ENCODE data around the gene NEK5. TPM values are rescaled to one million over a fixed set of nuclear protein-coding genes. Genes with fewer than 3 reads are reported as not detected.
A peak's percentile ranks its signal among the peaks of the same experiment; 100 is the strongest.
"Not testable (repeated sequence)": the region's sequence is repeated elsewhere in the genome, so short reads cannot be mapped to it uniquely, and the experiment has no call there.

Gene NEK5
- total RNA-seq, 1 donor from 2014 or later, result 4.3 TPM

- no peaks in the 10 kb centered on the region for H3K27me3 Mint-ChIP-seq (ENCODE audit: low read depth)
- peaks cover 5% of the 10 kb centered on the region for H3K4me1 Mint-ChIP-seq
- H3K4me3 Mint-ChIP-seq, result no peak overlapping the region
- no peak for TF ChIP-seq CTCF (IDR thresholded peaks at IDR 0.05; ENCODE audit: unreplicated experiment)
- H3K27ac Mint-ChIP-seq, result no peak overlapping the region
- H3K36me3 Mint-ChIP-seq, result peaks cover 2% of the 10 kb centered on the region
- DNase-seq (ENCODE audit: low spot score in 2 of 2, unreplicated experiment in 2 of 2), result no peak
- peaks cover 7% of the 10 kb centered on the region for H3K9me3 Mint-ChIP-seq
Observed at GRCh38 chr13:52082601-52083000, 46.3 kb downstream of the NEK5 start.

- not testable (repeated sequence) for H3K27me3 Mint-ChIP-seq (ENCODE audit: low read depth); DNase-seq (ENCODE audit: low spot score in 2 of 2, unreplicated experiment in 2 of 2); H3K36me3 Mint-ChIP-seq; H3K4me1 Mint-ChIP-seq; H3K27ac Mint-ChIP-seq; H3K4me3 Mint-ChIP-seq; H3K9me3 Mint-ChIP-seq
Observed at GRCh38 chr13:52079891-52080290, 49.0 kb downstream of the NEK5 start.

DNA sequence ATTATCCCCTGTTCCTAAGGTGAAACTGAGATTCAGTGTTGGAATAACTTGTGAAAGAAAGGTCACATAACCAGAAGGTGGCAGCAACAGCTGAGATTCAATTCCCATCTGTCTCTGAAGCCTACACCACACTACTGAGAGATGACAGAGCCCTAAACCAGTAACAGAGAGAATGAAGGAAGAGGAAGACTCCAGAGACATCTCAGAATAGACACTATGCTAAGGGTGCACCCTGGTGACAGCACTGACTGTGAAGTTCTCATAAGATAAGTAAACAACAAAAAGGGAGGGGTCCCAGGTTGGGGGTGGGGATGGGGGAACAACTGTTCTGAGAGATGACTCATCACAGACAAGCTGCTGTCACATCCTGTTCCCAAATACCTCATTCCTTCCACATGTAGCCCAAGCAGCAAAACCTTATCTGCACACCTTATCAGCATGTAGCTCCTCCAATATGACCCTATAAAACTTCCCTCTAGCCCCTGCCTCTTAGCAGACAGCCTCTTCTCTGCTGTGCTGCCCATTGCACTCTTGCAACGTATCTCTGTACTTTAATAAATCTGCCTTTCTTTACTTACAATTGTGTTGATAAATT, 57.8 kb downstream of the NEK5 start:
- peaks cover 56% of the 10 kb centered on the region for H3K36me3 Mint-ChIP-seq
- no peak for TF ChIP-seq CTCF (IDR thresholded peaks at IDR 0.05; ENCODE audit: unreplicated experiment)
- no peak overlapping the region for H3K4me3 Mint-ChIP-seq
- H3K9me3 Mint-ChIP-seq, result peaks cover 59% of the 10 kb centered on the region
- H3K27ac Mint-ChIP-seq, result no peak overlapping the region
- no peaks in the 10 kb centered on the region for H3K4me1 Mint-ChIP-seq
- H3K27me3 Mint-ChIP-seq (ENCODE audit: low read depth), result no peaks in the 10 kb centered on the region
- no peak for DNase-seq (ENCODE audit: low spot score in 2 of 2, unreplicated experiment in 2 of 2)

GRCh38 chr13:52067237-52067636, 61.6 kb downstream of the NEK5 start:
- no peak overlapping the region for H3K27ac Mint-ChIP-seq
- no peak for DNase-seq (ENCODE audit: low spot score in 2 of 2, unreplicated experiment in 2 of 2)
- no peak for TF ChIP-seq CTCF (IDR thresholded peaks at IDR 0.05; ENCODE audit: unreplicated experiment)
- no peaks in the 10 kb centered on the region for H3K27me3 Mint-ChIP-seq (ENCODE audit: low read depth)
- no peak overlapping the region for H3K4me3 Mint-ChIP-seq
- no peaks in the 10 kb centered on the region for H3K4me1 Mint-ChIP-seq
- H3K36me3 Mint-ChIP-seq, result peaks cover 58% of the 10 kb centered on the region
- H3K9me3 Mint-ChIP-seq, result peaks cover 54% of the 10 kb centered on the region

GRCh38 chr13:52061587-52061986, 67.3 kb downstream of the NEK5 start:
- TF ChIP-seq CTCF (IDR thresholded peaks at IDR 0.05; ENCODE audit: unreplicated experiment), result no peak
- H3K4me1 Mint-ChIP-seq, result peaks cover 5% of the 10 kb centered on the region
- H3K27ac Mint-ChIP-seq, result peak overlapping the region; percentile 60
- no peaks in the 10 kb centered on the region for H3K27me3 Mint-ChIP-seq (ENCODE audit: low read depth)
- H3K9me3 Mint-ChIP-seq, result peaks cover 23% of the 10 kb centered on the region
- H3K4me3 Mint-ChIP-seq, result no peak overlapping the region
- peaks cover 27% of the 10 kb centered on the region for H3K36me3 Mint-ChIP-seq
- no peak for DNase-seq (ENCODE audit: low spot score in 2 of 2, unreplicated experiment in 2 of 2)

GRCh38 chr13:52061064-52061463, 67.8 kb downstream of the NEK5 start:
- DNase-seq (ENCODE audit: low spot score in 2 of 2, unreplicated experiment in 2 of 2); H3K4me3 Mint-ChIP-seq; H3K27me3 Mint-ChIP-seq (ENCODE audit: low read depth); H3K4me1 Mint-ChIP-seq: not testable (repeated sequence)
- peaks cover 23% of the 10 kb centered on the region for H3K9me3 Mint-ChIP-seq
- peaks cover 27% of the 10 kb centered on the region for H3K36me3 Mint-ChIP-seq
- peak overlapping the region; percentile 60 for H3K27ac Mint-ChIP-seq

GRCh38 chr13:52053460-52053859, 75.4 kb downstream of the NEK5 start:
- H3K4me1 Mint-ChIP-seq, result peaks cover 35% of the 10 kb centered on the region
- peaks cover 13% of the 10 kb centered on the region for H3K9me3 Mint-ChIP-seq
- peak overlapping the region; percentile 93 for H3K27ac Mint-ChIP-seq
- no peak for TF ChIP-seq CTCF (IDR thresholded peaks at IDR 0.05; ENCODE audit: unreplicated experiment)
- H3K27me3 Mint-ChIP-seq (ENCODE audit: low read depth), result no peaks in the 10 kb centered on the region
- no peak overlapping the region for H3K4me3 Mint-ChIP-seq
- peak in 1 of 2 experiments; percentile 50 for DNase-seq (ENCODE audit: low spot score in 2 of 2, unreplicated experiment in 2 of 2)
- peaks cover 10% of the 10 kb centered on the region for H3K36me3 Mint-ChIP-seq
